ENCODE results near the gene NECTIN4.
"Not testable (repeated sequence)": the region's sequence is repeated elsewhere in the genome, so short reads cannot be mapped to it uniquely, and the experiment has no call there.

The NECTIN4 gene

GRCh38 chr1:161068306-161069234 is 20.8 kb downstream of the NECTIN4 start:
- no peak for TF ChIP-seq CTCF (IDR thresholded peaks at IDR 0.05; ENCODE audit: low read depth, low read length)
- DNase-seq (ENCODE audit: extremely low read depth, low read depth): no peak

- no peak for DNase-seq (ENCODE audit: extremely low read depth, low read depth)
- TF ChIP-seq CTCF (IDR thresholded peaks at IDR 0.05; ENCODE audit: low read depth, low read length): no peak
Measured at GRCh38 chr1:161066694-161067093, 22.7 kb downstream of the NECTIN4 start.

GRCh38 chr1:161065681-161066080 is 23.7 kb downstream of the NECTIN4 start:
- not testable (repeated sequence) for DNase-seq (ENCODE audit: extremely low read depth, low read depth)

- DNase-seq (ENCODE audit: extremely low read depth, low read depth): not testable (repeated sequence)
Measured at GRCh38 chr1:161063936-161064335, 25.4 kb downstream of the NECTIN4 start.

GRCh38 chr1:161061419-161061818 is 27.9 kb downstream of the NECTIN4 start:
- no peak for TF ChIP-seq CTCF (IDR thresholded peaks at IDR 0.05; ENCODE audit: low read depth, low read length)
- DNase-seq (ENCODE audit: extremely low read depth, low read depth): no peak

- DNase-seq (ENCODE audit: extremely low read depth, low read depth): no peak
- TF ChIP-seq CTCF (IDR thresholded peaks at IDR 0.05; ENCODE audit: low read depth, low read length): no peak
Measured at GRCh38 chr1:161059293-161059692, 30.1 kb downstream of the NECTIN4 start.

GRCh38 chr1:161054805-161055204 is 34.6 kb downstream of the NECTIN4 start:
- no peak for DNase-seq (ENCODE audit: extremely low read depth, low read depth)
- TF ChIP-seq CTCF (IDR thresholded peaks at IDR 0.05; ENCODE audit: low read depth, low read length): no peak

- no peak for DNase-seq (ENCODE audit: extremely low read depth, low read depth)
- TF ChIP-seq CTCF (IDR thresholded peaks at IDR 0.05; ENCODE audit: low read depth, low read length): no peak
Measured at GRCh38 chr1:161054232-161054631, 35.1 kb downstream of the NECTIN4 start.

Data from AG09319 (cell line).